NOMO-1 treated with DMSO at 0.1 percent for 48 hours (cell line): ENCODE measurements around the gene MAN1C1.

ENCODE experiments used
- DNase-seq: peaks from one replicate; lab custom pipeline; 2025; ENCODE audit not compliant: unreplicated experiment; lab: John Stamatoyannopoulos, UW

The MAN1C1 gene

GRCh38 chr1:25773441-25774125, 157.0 kb downstream of the MAN1C1 start:
- DNase-seq, result no peak

- no peak for DNase-seq
Measured at GRCh38 chr1:25774206-25774803, 157.7 kb downstream of the MAN1C1 start.

- no peak for DNase-seq
Measured at GRCh38 chr1:25774921-25775771, 158.6 kb downstream of the MAN1C1 start.

- no peak for DNase-seq
Measured at GRCh38 chr1:25779388-25779787, 162.8 kb downstream of the MAN1C1 start.

- DNase-seq, result no peak
Measured at GRCh38 chr1:25779894-25780293, 163.3 kb downstream of the MAN1C1 start.

DNA sequence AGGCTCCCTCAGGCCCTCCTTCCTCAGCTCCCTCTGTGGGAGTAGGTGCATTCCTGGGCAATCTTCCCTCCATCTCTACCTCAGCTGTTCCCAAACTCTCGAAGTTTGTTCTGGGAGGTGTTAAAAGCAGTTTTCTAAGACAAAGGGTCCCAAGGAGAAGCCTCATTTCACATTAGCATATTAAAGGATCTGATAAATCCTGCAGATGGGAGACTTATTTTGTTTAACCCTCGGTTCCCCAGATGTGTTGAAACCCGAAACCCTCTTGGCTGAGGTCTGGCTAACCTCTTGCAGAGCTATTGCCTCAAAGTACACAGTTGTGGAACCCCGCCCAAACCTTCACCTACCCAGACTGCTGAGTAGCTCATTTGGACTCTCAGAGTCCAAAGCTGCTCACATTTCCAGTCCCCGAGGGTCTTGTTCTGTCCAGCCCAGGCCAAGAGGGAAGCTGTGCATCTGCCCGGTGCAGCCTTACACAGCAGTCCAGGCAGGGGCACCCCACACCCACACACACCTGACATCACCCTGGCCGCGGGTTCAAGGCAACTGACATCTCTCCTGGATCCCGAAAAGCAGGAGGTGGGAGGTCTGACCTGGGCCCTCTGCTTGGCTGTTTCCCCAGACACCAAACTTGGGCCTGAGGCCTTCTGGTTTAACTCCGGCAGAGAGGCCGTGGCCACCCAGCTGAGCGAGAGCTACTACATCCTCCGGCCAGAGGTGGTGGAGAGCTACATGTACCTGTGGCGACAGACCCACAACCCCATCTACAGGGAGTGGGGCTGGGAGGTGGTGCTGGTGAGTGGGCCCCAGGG, 163.9 kb downstream of the MAN1C1 start:
- no peak for DNase-seq

DNA sequence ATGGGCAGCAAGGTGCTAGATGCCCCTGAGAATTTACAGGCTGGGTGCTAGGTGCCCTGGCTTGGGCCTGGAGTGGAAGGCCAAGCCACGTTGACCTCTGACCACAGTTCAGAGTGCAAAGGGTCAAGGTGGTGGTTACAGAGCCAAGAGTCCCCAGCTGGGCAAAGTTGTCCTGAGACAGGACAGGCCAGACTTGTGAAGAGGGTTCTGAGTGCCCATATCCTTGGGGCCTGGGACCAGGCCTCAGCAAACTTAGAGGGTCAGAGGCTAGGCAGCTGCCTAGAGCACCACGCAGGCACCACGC, 164.5 kb downstream of the MAN1C1 start:
- DNase-seq, result no peak

- no peak for DNase-seq
Measured at GRCh38 chr1:25782608-25783201, 166.1 kb downstream of the MAN1C1 start.

DNA sequence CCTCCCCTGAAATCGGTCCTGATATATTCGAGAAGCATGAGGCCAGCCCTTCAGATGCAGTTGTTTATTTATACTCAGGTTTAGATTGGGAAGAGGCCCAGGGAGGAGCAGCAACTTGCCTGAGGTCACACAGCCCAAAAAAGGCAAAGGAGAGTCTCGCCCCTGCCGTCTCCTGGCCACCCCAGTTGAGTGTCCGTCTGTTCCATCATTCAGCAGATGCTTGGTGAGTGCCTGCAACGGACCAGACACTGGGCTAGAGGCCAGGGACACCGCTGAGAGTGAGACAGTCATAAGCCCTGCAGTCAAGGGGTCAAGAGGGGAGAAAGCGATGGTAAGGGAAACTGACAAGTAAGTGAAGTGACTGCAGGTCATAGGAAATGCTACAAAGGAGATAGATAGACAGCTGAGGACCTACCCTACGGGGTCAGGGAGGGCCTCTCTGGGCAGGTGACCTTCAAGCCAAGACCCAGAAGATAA, 168.0 kb downstream of the MAN1C1 start:
- no peak for DNase-seq

GRCh38 chr1:25785333-25786067, 168.9 kb downstream of the MAN1C1 start:
- DNase-seq, result no peak

DNA sequence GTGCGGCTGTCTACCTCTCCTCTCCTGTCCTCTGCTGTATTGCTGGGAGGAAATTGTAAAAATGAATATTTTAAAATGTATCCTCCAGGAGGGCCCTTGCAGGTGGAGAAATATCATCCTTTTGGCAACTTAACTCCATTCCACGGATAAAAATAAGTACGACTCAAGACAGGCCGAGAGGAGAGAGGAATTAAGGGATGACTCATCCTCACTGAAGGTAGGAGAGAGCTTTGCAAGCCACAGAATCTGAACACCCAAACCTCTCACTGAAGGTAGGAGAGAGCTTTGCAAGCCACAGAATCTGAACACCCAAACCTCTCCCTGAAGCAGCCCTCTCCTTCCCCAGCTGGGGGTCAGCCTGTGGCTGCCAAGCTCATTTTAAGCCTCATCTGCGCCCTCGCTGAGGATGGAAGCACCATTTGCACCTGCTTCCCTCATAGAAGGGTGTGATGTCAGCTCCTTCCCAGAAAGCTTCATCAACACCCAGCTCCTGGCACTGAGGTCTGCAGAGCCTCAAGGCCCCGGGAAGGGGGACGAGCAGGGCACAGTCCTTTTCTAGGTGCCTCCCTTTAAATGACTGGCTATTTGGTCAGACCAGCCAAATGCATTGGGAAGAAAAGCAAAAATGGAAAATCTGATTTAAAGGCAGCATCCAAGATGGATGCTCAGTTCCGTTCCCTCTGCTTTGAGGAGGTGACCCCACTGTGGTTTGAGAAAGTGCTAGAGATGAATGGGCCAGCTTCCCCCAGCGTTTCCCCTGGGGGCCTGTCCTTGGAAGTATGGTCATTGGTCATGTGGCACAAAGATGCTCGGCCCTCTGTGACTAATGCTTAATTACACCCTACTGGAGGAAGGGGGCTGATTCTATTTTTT, 170.5 kb downstream of the MAN1C1 start:
- peak; percentile 35 for DNase-seq

GRCh38 chr1:25787760-25788166, 171.2 kb downstream of the MAN1C1 start:
- DNase-seq, result no peak

- no peak for DNase-seq
Measured at GRCh38 chr1:25790472-25790871, 173.9 kb downstream of the MAN1C1 start.

GRCh38 chr1:25792115-25792514, 175.5 kb downstream of the MAN1C1 start:
- no peak for DNase-seq

GRCh38 chr1:25793585-25794170, 177.1 kb downstream of the MAN1C1 start:
- no peak for DNase-seq

DNA sequence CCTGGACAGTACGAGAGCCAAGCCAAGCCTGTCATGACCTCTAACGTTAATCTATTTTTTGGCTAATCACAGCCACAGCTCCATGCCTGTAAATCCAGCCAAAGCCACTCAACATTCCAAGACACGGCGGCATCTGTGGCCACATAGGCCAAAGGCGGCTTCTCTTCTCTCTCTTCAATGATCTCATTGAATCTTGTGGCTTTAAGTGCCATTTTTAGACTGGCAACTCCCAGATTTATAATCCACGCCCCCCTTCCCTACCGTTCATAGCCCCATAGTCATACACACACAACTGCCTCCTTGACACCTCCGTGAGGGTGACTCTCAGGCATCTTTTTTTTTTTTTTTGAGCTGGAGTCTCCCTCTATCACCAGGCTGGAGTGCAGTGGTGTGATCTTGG, 177.7 kb downstream of the MAN1C1 start:
- DNase-seq, result no peak

DNA sequence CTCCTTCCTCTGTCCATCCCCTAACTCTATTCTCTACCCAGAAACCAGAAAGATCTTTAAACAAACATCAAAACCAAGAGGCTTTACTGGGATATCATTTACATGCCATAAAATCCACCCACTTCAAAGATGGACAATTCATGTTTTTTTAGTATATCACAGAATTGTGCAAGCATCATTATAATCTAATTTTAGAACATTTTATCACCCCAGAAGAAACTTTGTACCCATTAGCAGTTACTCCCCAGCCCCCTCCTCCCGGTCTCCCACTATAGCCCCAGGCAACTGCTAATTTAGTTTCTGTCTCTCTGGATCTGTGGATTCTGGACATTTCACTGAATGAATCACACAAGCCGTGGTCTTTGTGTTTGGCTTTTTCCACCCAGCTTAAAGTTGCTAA, 178.6 kb downstream of the MAN1C1 start:
- DNase-seq, result no peak

GRCh38 chr1:25795946-25796810, 179.6 kb downstream of the MAN1C1 start:
- no peak for DNase-seq
